Measurements from ENCODE around the gene LARP1B.
A peak's percentile ranks its signal among the peaks of the same experiment; 100 is the strongest.
"Not testable (repeated sequence)": the region's sequence is repeated elsewhere in the genome, so short reads cannot be mapped to it uniquely, and the experiment has no call there.

The LARP1B gene

GRCh38 chr4:128228845-128229795 is 168.0 kb downstream of the LARP1B start:
- DNase-seq, result no peak

- no peak for DNase-seq
These were observed 171.6 kb downstream of the LARP1B start for GRCh38 chr4:128232719-128233118.

GRCh38 chr4:128234836-128235235 is 173.7 kb downstream of the LARP1B start:
- DNase-seq, result no peak

- DNase-seq, result no peak
These were observed 179.9 kb downstream of the LARP1B start for GRCh38 chr4:128241019-128241418.

GRCh38 chr4:128241425-128241913 is 180.4 kb downstream of the LARP1B start:
- DNase-seq, result peak; percentile 92

- no peak for DNase-seq
These were observed 180.9 kb downstream of the LARP1B start for GRCh38 chr4:128241981-128242380.

- no peak for DNase-seq
These were observed 181.5 kb downstream of the LARP1B start for GRCh38 chr4:128242601-128243000.

GRCh38 chr4:128244379-128244778 is 183.3 kb downstream of the LARP1B start:
- DNase-seq, result peak; percentile 23

- DNase-seq, result not testable (repeated sequence)
These were observed 184.3 kb downstream of the LARP1B start for GRCh38 chr4:128245391-128245790.

- DNase-seq, result no peak
These were observed 186.8 kb downstream of the LARP1B start for GRCh38 chr4:128247906-128248305.

GRCh38 chr4:128249787-128250668 is 188.9 kb downstream of the LARP1B start:
- DNase-seq, result no peak

- no peak for DNase-seq
These were observed 194.8 kb downstream of the LARP1B start for GRCh38 chr4:128255906-128256305.

- DNase-seq, result no peak
These were observed 195.4 kb downstream of the LARP1B start for GRCh38 chr4:128256539-128256938.

GRCh38 chr4:128258166-128258565 is 197.1 kb downstream of the LARP1B start:
- not testable (repeated sequence) for DNase-seq

GRCh38 chr4:128259889-128260288 is 198.8 kb downstream of the LARP1B start:
- not testable (repeated sequence) for DNase-seq

Measured in NCI-H226 (cell line).